Parathyroid adenoma (tissue), 2 donors: ENCODE data around the gene EPAS1.

Source experiments
- H2AFZ ChIP-seq: fragments of 300-600 bp; sonication (generic); one replicate; pipeline ENCODE4 v1.7.0; 2017; ENCODE audit warnings: antibody characterized with exemption, mild to moderate bottlenecking
- H3K27ac ChIP-seq: fragments of 300-600 bp; sonication (generic); one replicate; pipeline ENCODE4 v1.7.0; 2017
- H3K27me3 ChIP-seq: fragments of 300-600 bp; sonication (generic); one replicate; pipeline ENCODE4 v1.7.0; 2017; ENCODE audit warnings: low read length; ENCODE audit not compliant: control insufficient read depth, insufficient read depth
- H3K36me3 ChIP-seq: fragments of 300-600 bp; sonication (generic); one replicate; pipeline ENCODE4 v1.7.0; 2017; ENCODE audit warnings: low read length; ENCODE audit not compliant: control insufficient read depth, insufficient read depth
- H3K4me1 ChIP-seq: fragments of 300-600 bp; sonication (generic); one replicate; pipeline ENCODE4 v1.7.0; 2017; ENCODE audit warnings: control low read depth
- H3K4me2 ChIP-seq: fragments of 300-600 bp; sonication (generic); one replicate; pipeline ENCODE4 v1.7.0; 2017; ENCODE audit warnings: low read length
- H3K4me3 ChIP-seq: fragments of 300-600 bp; sonication (generic); one replicate; pipeline ENCODE4 v1.7.0; 2017; ENCODE audit warnings: low read depth, low read length
- H3K79me2 ChIP-seq: fragments of 300-600 bp; sonication (generic); one replicate; pipeline ENCODE4 v1.7.0; 2017; ENCODE audit warnings: control low read depth
- H3K9ac ChIP-seq: fragments of 300-600 bp; sonication (generic); one replicate; pipeline ENCODE4 v1.7.0; 2017; ENCODE audit warnings: mild to moderate bottlenecking
- H3K9me3 ChIP-seq: fragments of 300-600 bp; sonication (generic); one replicate; pipeline ENCODE4 v1.7.0; 2017; ENCODE audit warnings: low read length; ENCODE audit not compliant: control insufficient read depth
- CTCF ChIP-seq: fragments of 300-600 bp; sonication (generic); IDR thresholded peaks from one replicate; pipeline ENCODE4 v1.7.0; 2017; ENCODE audit warnings: antibody characterized with exemption, mild to moderate bottlenecking
- donor health status: primary hyperparathyroidism.

The EPAS1 gene

DNA sequence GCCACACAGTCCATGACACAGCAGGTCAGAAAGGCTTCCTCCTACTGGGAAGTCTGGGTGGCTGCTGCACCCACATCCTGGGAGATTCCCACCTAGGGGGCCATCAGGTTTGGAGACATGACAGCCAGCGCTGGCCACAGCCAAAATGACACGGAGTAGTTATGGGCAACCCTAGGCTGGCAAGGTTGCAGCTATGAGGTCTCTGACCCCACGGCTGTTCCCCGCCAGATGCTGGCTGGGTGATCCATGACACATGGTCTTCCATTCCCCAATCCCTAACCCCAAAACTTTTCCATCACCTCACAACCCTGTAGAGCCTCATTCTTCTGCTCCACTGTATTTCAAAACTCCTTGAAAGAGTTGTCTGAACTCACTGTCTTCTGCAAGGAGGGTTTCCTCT lies 42.7 kb upstream of the EPAS1 start:
- no peak for TF ChIP-seq CTCF
- Histone ChIP-seq H3K27ac (no peak overlapping the region), H3K79me2 (no peaks in the 10 kb centered on the region), H3K4me1 (peaks cover 10% of the 10 kb centered on the region), H3K36me3 (no peaks in the 10 kb centered on the region), H3K9ac (no peak overlapping the region), H3K4me2 (no peak overlapping the region), H3K27me3 (no peaks in the 10 kb centered on the region), H3K9me3 (no peaks in the 10 kb centered on the region), H3K4me3 (no peak overlapping the region), H2AFZ (no peak overlapping the region)

DNA sequence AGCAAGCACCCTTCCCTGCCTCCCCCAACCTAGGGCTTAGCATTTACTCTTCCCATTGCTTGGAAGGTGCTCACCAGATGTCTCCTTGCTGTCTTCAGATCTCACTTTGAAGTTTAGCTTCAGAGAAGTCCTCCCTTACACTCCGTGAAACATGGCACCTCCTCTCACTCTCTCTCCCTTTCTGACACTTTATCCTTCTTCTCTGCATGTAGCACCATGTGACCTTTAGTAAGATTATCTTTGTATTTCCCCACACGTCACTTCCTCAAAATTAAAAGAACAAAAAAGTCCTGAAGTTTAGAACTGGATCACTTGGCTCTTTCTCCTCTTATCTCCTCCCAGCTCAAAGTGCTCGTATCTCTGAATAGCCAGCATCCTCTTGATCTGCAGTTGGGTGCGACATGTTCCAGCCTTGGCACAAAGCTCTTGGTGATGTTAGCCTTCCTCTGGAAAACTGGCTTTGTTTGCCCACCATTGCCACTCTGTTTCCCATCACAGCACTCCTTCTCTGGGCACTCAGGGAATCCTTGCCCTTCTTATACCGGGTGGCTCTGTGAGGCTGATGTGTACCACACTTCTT lies 40.6 kb upstream of the EPAS1 start:
- H3K4me1 ChIP-seq, result peaks cover 10% of the 10 kb centered on the region
- H3K27ac ChIP-seq, result no peak overlapping the region
- no peak overlapping the region for H3K4me2 ChIP-seq
- TF ChIP-seq CTCF, result no peak
- no peaks in the 10 kb centered on the region for H3K36me3 ChIP-seq
- no peaks in the 10 kb centered on the region for H3K9me3 ChIP-seq
- no peaks in the 10 kb centered on the region for H3K27me3 ChIP-seq
- H3K79me2 ChIP-seq, result no peaks in the 10 kb centered on the region
- no peak overlapping the region for H3K4me3 ChIP-seq
- H3K9ac ChIP-seq, result no peak overlapping the region
- no peak overlapping the region for H2AFZ ChIP-seq

DNA sequence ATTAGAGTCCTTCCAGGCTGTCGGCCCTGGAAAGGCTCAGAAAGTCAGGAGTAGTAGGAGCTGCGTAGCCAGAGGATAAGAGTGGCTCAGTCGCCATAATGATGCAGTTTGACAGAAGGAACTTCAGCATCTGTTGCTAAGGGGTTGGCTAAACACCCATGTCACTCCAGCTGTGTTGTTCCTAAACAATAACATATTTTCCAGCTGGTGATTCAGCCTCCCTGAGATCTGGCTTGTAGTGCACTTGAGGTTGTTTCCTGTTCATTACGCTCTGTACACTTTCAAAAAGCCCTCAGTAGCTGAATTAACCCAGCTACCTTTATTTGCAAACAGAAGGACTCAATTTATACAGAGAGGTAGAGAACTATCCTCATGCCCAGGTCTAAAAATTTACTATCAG lies 39.7 kb upstream of the EPAS1 start:
- Histone ChIP-seq H3K4me1 (peaks cover 9% of the 10 kb centered on the region), H2AFZ (no peak overlapping the region), H3K4me3 (no peak overlapping the region), H3K79me2 (no peaks in the 10 kb centered on the region), H3K9me3 (no peaks in the 10 kb centered on the region), H3K27me3 (no peaks in the 10 kb centered on the region), H3K36me3 (no peaks in the 10 kb centered on the region), H3K27ac (no peak overlapping the region), H3K9ac (no peak overlapping the region), H3K4me2 (no peak overlapping the region)
- TF ChIP-seq CTCF, result no peak

DNA sequence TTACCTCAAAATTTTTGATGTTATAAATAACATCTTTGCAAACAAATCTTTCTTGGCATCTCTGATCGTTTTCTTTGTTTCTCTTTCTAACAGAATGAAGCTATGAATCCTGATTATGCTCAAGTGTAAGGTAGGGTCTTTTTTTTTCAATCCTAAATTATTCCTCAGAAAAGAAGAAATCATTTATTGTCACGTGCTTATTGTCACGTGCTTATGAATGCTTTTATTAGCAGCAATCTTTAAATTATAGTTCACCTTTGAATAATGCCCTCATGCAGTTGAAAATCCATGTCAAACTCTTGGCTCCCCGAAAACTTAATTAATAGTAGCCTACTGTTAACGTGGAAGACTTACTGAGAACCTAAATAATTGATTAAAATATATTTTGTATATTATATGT lies 39.2 kb upstream of the EPAS1 start:
- H3K4me1 ChIP-seq, result peaks cover 4% of the 10 kb centered on the region
- H3K9ac ChIP-seq, result no peak overlapping the region
- H2AFZ ChIP-seq, result no peak overlapping the region
- TF ChIP-seq CTCF, result no peak
- no peak overlapping the region for H3K4me2 ChIP-seq
- no peaks in the 10 kb centered on the region for H3K79me2 ChIP-seq
- H3K27me3 ChIP-seq, result no peaks in the 10 kb centered on the region
- H3K36me3 ChIP-seq, result no peaks in the 10 kb centered on the region
- H3K9me3 ChIP-seq, result no peaks in the 10 kb centered on the region
- no peak overlapping the region for H3K4me3 ChIP-seq
- no peak overlapping the region for H3K27ac ChIP-seq

GRCh38 chr2:46258937-46259776 lies 38.0 kb upstream of the EPAS1 start:
- Histone ChIP-seq H2AFZ (no peak overlapping the region), H3K9ac (no peak overlapping the region), H3K79me2 (no peaks in the 10 kb centered on the region), H3K27me3 (no peaks in the 10 kb centered on the region), H3K4me3 (no peak overlapping the region), H3K9me3 (no peaks in the 10 kb centered on the region), H3K4me1 (no peaks in the 10 kb centered on the region), H3K27ac (no peak overlapping the region), H3K36me3 (no peaks in the 10 kb centered on the region), H3K4me2 (no peak overlapping the region)
- no peak for TF ChIP-seq CTCF
